Loucy (cell line): ENCODE results near the gene PIAS1.

ENCODE experiments used
- H2AFZ ChIP-seq: fragments of 200-600 bp; sonication (generic); 2 replicates; pipeline ENCODE4 v1.6.0; 2016; ENCODE audit warnings: antibody characterized with exemption, mild to moderate bottlenecking, low read length, moderate library complexity
- H3F3A ChIP-seq: fragments of 200-600 bp; 2 replicates; pipeline ENCODE4 v1.6.0; 2016; ENCODE audit warnings: antibody characterized with exemption, low read depth, mild to moderate bottlenecking
- H3K27me3 ChIP-seq: fragments of 200-600 bp; sonication (generic); 2 replicates; pipeline ENCODE4 v1.6.1; 2014; ENCODE audit warnings: low read length, mild to moderate bottlenecking; ENCODE audit not compliant: insufficient read depth, poor library complexity, severe bottlenecking
- H3K36me3 ChIP-seq: fragments of 200-600 bp; sonication (generic); 2 replicates; pipeline ENCODE4 v1.6.1; 2016; ENCODE audit warnings: low read length; ENCODE audit not compliant: insufficient read depth
- H3K4me1 ChIP-seq: fragments of 200-600 bp; sonication (generic); 2 replicates; pipeline ENCODE4 v1.5.1; 2014; ENCODE audit warnings: low read length, mild to moderate bottlenecking; ENCODE audit not compliant: insufficient read depth, poor library complexity, severe bottlenecking
- H3K4me2 ChIP-seq: fragments of 200-600 bp; sonication (generic); 2 replicates; pipeline ENCODE4 v1.6.0; 2014; ENCODE audit warnings: antibody characterized with exemption, low read length, low read depth, mild to moderate bottlenecking; ENCODE audit not compliant: poor library complexity, severe bottlenecking
- H3K4me3 ChIP-seq: fragments of 200-600 bp; sonication (generic); 2 replicates; pipeline ENCODE4 v1.5.1; 2014; ENCODE audit warnings: low read length, mild to moderate bottlenecking, mixed read lengths; ENCODE audit not compliant: poor library complexity, severe bottlenecking
- H3K79me2 ChIP-seq: fragments of 200-600 bp; sonication (generic); 2 replicates; pipeline ENCODE4 v1.6.1; 2014; ENCODE audit warnings: low read length; ENCODE audit not compliant: insufficient read depth
- H3K9ac ChIP-seq: fragments of 200-600 bp; sonication (generic); 2 replicates; pipeline ENCODE4 v1.6.0; 2014; ENCODE audit warnings: mild to moderate bottlenecking, low read depth, low read length, moderate library complexity; ENCODE audit not compliant: poor library complexity, severe bottlenecking
- H3K9me2 ChIP-seq: fragments of 200-600 bp; sonication (generic); replicated peaks from 2 replicates; pipeline ENCODE4 v1.6.1; 2016; ENCODE audit warnings: low read depth, low read length, mixed read lengths
- H3K9me3 ChIP-seq: fragments of 200-600 bp; sonication (generic); 2 replicates; pipeline ENCODE4 v1.6.1; 2014; ENCODE audit warnings: mild to moderate bottlenecking, antibody characterized with exemption, low read length, low read depth; ENCODE audit not compliant: insufficient read depth
- H4K20me1 ChIP-seq: fragments of 200-600 bp; sonication (generic); 2 replicates; pipeline ENCODE4 v1.6.0; 2014; ENCODE audit warnings: antibody characterized with exemption, low read length, mild to moderate bottlenecking; ENCODE audit not compliant: insufficient read depth, poor library complexity, severe bottlenecking
- EZH2phosphoT487 ChIP-seq: fragments of 200-600 bp; IDR thresholded peaks from 2 replicates; pipeline ENCODE4 v1.6.1; 2018; ENCODE audit warnings: antibody characterized with exemption, mild to moderate bottlenecking, moderate library complexity, borderline replicate concordance
- TF ChIP-seq, protein P1 (sequence below): fragments of 200-600 bp; sonication (generic); conservative IDR thresholded peaks from 2 replicates; pipeline ENCODE4 v1.5.1; 2014; ENCODE audit warnings: mild to moderate bottlenecking, antibody characterized with exemption, low read length

The PIAS1 gene

DNA sequence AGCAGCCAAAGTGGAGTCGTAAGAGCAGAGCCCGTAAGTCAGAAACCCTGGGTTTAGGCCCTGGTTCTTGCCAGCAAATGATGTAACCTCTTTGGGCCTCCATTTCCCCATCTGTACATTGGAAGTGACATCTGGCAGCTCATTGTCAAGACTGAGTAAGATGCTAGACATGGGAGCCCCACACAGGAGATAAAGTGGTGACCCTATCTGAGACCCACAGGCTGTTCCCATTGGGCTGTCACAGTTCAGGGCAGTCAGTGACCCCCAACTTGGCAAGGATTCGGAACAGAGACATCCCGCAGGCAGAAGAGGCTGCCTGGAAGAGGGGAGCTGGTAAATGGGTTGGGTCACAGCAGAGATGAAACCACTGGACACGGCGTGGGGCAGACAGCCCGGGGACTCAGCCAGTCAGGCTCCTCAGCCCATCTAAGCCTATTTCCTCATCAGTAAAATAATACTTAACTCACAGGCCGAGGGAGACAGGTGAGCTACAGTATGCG is 173.6 kb downstream of the PIAS1 start:
- H3K4me3 ChIP-seq = peak overlapping the region; percentile 87
- TF ChIP-seq, protein P1, sequence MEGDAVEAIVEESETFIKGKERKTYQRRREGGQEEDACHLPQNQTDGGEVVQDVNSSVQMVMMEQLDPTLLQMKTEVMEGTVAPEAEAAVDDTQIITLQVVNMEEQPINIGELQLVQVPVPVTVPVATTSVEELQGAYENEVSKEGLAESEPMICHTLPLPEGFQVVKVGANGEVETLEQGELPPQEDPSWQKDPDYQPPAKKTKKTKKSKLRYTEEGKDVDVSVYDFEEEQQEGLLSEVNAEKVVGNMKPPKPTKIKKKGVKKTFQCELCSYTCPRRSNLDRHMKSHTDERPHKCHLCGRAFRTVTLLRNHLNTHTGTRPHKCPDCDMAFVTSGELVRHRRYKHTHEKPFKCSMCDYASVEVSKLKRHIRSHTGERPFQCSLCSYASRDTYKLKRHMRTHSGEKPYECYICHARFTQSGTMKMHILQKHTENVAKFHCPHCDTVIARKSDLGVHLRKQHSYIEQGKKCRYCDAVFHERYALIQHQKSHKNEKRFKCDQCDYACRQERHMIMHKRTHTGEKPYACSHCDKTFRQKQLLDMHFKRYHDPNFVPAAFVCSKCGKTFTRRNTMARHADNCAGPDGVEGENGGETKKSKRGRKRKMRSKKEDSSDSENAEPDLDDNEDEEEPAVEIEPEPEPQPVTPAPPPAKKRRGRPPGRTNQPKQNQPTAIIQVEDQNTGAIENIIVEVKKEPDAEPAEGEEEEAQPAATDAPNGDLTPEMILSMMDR = no peak
- no peak for TF ChIP-seq EZH2phosphoT487
- no peak overlapping the region for H2AFZ ChIP-seq
- peak overlapping the region; percentile 96 for H3K9ac ChIP-seq
- H3K79me2 ChIP-seq = peaks cover 63% of the 10 kb centered on the region
- H3K4me1 ChIP-seq = peaks cover 41% of the 10 kb centered on the region
- no peaks in the 10 kb centered on the region for H3K27me3 ChIP-seq
- H3K36me3 ChIP-seq = no peaks in the 10 kb centered on the region
- H3F3A ChIP-seq = peaks cover 8% of the 10 kb centered on the region
- no peaks in the 10 kb centered on the region for H3K9me3 ChIP-seq
- H3K4me2 ChIP-seq = peak overlapping the region; percentile 90
- H3K9me2 ChIP-seq = no peaks in the 10 kb centered on the region
- H4K20me1 ChIP-seq = peaks cover 29% of the 10 kb centered on the region

GRCh38 chr15:68228143-68228970 is 174.2 kb downstream of the PIAS1 start:
- H3K79me2 ChIP-seq = peaks cover 57% of the 10 kb centered on the region
- peak overlapping the region; percentile 96 for H3K9ac ChIP-seq
- no peak for TF ChIP-seq EZH2phosphoT487
- TF ChIP-seq, protein P1 = no peak
- H3K27me3 ChIP-seq = no peaks in the 10 kb centered on the region
- no peaks in the 10 kb centered on the region for H3K36me3 ChIP-seq
- H3K4me1 ChIP-seq = peaks cover 37% of the 10 kb centered on the region
- peaks cover 8% of the 10 kb centered on the region for H3F3A ChIP-seq
- peak overlapping the region; percentile 87 for H3K4me3 ChIP-seq
- H3K9me2 ChIP-seq = no peaks in the 10 kb centered on the region
- H3K9me3 ChIP-seq = no peaks in the 10 kb centered on the region
- peak overlapping the region; percentile 90 for H3K4me2 ChIP-seq
- peak overlapping the region; percentile 86 for H2AFZ ChIP-seq
- H4K20me1 ChIP-seq = peaks cover 24% of the 10 kb centered on the region

DNA sequence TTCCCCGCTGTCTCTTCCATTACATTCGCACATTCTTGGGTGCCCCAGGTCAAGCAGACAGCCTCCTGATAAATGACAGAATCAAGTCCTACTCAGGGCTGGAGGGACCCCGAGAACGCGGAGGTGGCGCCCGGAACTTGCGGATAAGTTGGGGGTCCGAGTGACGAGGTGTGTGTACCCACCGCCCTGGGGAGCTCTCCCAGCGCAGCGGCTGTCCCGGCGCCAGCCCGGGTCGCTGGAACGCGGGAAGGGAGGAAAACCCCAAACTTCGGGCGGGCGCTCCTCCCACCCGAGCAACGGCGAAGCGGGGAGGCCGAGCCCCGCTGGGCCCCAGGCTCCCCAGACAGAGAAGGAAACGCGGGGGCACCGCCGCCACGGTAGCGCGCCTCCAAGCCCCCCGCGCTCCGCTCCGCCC is 174.9 kb downstream of the PIAS1 start:
- Histone ChIP-seq H3K4me1 (peaks cover 33% of the 10 kb centered on the region), H3K36me3 (no peaks in the 10 kb centered on the region), H4K20me1 (peaks cover 19% of the 10 kb centered on the region), H3K4me2 (peak overlapping the region; percentile 90), H3F3A (peaks cover 8% of the 10 kb centered on the region), H2AFZ (peak overlapping the region; percentile 86), H3K9ac (peak overlapping the region; percentile 96), H3K79me2 (peaks cover 51% of the 10 kb centered on the region), H3K4me3 (peak overlapping the region; percentile 87), H3K9me2 (no peaks in the 10 kb centered on the region), H3K9me3 (no peaks in the 10 kb centered on the region), H3K27me3 (no peaks in the 10 kb centered on the region)
- TF ChIP-seq, protein P1 = no peak
